Endothelial cell of umbilical vein (primary cell): ENCODE results near the gene CABP5. TPM values are rescaled to one million over a fixed set of nuclear protein-coding genes. Genes with fewer than 3 reads are reported as not detected.

Source experiments
- BruUV-seq: library from RNA; stranded (reverse); fragments of 400-500 nt; replicated peaks from 2 replicates; lab custom pipeline; 2021; lab: Mats Ljungman, UMichigan
- CTCF ChIA-PET: fragments of 300-600, 350-600 bp; sonication (Branson Sonifier 250); formaldehyde crosslinking; loops from one replicate; lab custom pipeline; 2021; ENCODE audit warnings: antibody characterized with exemption, inconsistent platforms; lab: Charles Lee
- POLR2A ChIA-PET: fragments of 300-600, 350-600 bp; sonication (Branson Sonifier 250); formaldehyde crosslinking; loops from one replicate; lab custom pipeline; 2021; ENCODE audit warnings: antibody characterized with exemption, inconsistent platforms; lab: Charles Lee
- DNase-seq: peaks from one replicate; pipeline ENCODE4 v3.0.0-alpha.2; 2011; ENCODE audit warnings: low read depth, low spot score
- FAIRE-seq: peaks from 2 replicates; lab custom pipeline; 2011; peaks lifted over from hg19 to GRCh38; lab: Jason Lieb, UNC
- H2AFZ ChIP-seq: 2 replicates; pipeline ENCODE4 v1.6.0; 2012; ENCODE audit warnings: low read depth, low read length, control low read depth, inconsistent platforms
- H3K27ac ChIP-seq: 2 replicates; pipeline ENCODE4 v1.5.1; 2011; ENCODE audit warnings: low read depth, mild to moderate bottlenecking, control low read depth, low read length, moderate library complexity; ENCODE audit not compliant: insufficient read depth
- H3K27me3 ChIP-seq, 2 experiments: 2 replicates each; pipeline versions ENCODE4 v1.6.0 to v1.6.1; 2011; ENCODE audit warnings: low read length in 2 of 2, mixed read lengths in 1 of 2; ENCODE audit not compliant: control insufficient read depth in 2 of 2, insufficient read depth in 2 of 2
- H3K36me3 ChIP-seq, 2 experiments: 2 replicates in 1 of 2; 3 replicates in 1 of 2; pipeline ENCODE4 v1.5.1; 2011; ENCODE audit warnings: low read length in 2 of 2, mild to moderate bottlenecking in 1 of 2, moderate library complexity in 1 of 2; ENCODE audit not compliant: control insufficient read depth in 2 of 2, insufficient read depth in 2 of 2; ENCODE audit errors: extremely low read depth in 1 of 2
- H3K4me1 ChIP-seq: 3 replicates; pipeline ENCODE4 v1.5.1; 2011; ENCODE audit warnings: mild to moderate bottlenecking, low read length; ENCODE audit not compliant: control insufficient read depth, insufficient read depth; ENCODE audit errors: extremely low read depth
- H3K4me2 ChIP-seq: 2 replicates; pipeline ENCODE4 v1.6.1; 2011; ENCODE audit warnings: low read length, control low read depth, mixed read lengths; ENCODE audit not compliant: insufficient read depth
- H3K4me3 ChIP-seq, 3 experiments: fragments of 200-600 bp in 1 of 3; sonication (generic), shearing (Covaris generic) in 1 of 3; replicated peaks in 1 of 3; 2 replicates each; pipeline ENCODE4 v1.5.1; 2011 to 2016; ENCODE audit warnings: control low read depth in 3 of 3, low read length in 3 of 3, mild to moderate bottlenecking in 2 of 3, inconsistent platforms in 1 of 3, low read depth in 1 of 3, moderate library complexity in 1 of 3; ENCODE audit not compliant: insufficient read depth in 1 of 3
- H3K79me2 ChIP-seq: 2 replicates; pipeline ENCODE4 v1.6.0; 2012; ENCODE audit warnings: low read length, inconsistent platforms; ENCODE audit not compliant: control insufficient read depth, insufficient read depth
- H3K9ac ChIP-seq: replicated peaks from 2 replicates; pipeline ENCODE3; 2011; ENCODE audit warnings: low read length, control low read depth; ENCODE audit not compliant: insufficient read depth; ENCODE audit errors: extremely low read depth
- H3K9me1 ChIP-seq: replicated peaks from 3 replicates; pipeline ENCODE4 v1.6.0; 2011; ENCODE audit warnings: mild to moderate bottlenecking, low read length; ENCODE audit not compliant: control insufficient read depth, insufficient read depth; ENCODE audit errors: extremely low read depth
- H3K9me3 ChIP-seq: replicated peaks from 2 replicates; pipeline ENCODE4 v1.5.1; 2012; ENCODE audit warnings: low read length, inconsistent platforms; ENCODE audit not compliant: control insufficient read depth, insufficient read depth
- H4K20me1 ChIP-seq: replicated peaks from 2 replicates; pipeline ENCODE3; 2011; ENCODE audit warnings: mild to moderate bottlenecking, low read length; ENCODE audit not compliant: control insufficient read depth, insufficient read depth; ENCODE audit errors: extremely low read depth
- CTCF ChIP-seq, 2 donors: IDR thresholded peaks; 1 replicate in 1 of 2; 2 replicates in 1 of 2; pipeline ENCODE4 v1.5.1; 2011; ENCODE audit warnings: low read length in 2 of 2, mild to moderate bottlenecking in 2 of 2, moderate library complexity in 2 of 2, control low read depth in 1 of 2, inconsistent platforms in 1 of 2, low read depth in 1 of 2; ENCODE audit not compliant: insufficient read depth in 1 of 2; ENCODE audit errors: extremely low read depth in 1 of 2
- EZH2 ChIP-seq: IDR thresholded peaks from 2 replicates; pipeline ENCODE4 v1.6.1; 2012; ENCODE audit warnings: borderline replicate concordance, low read depth, mild to moderate bottlenecking, moderate library complexity, low read length, inconsistent platforms; ENCODE audit not compliant: severe bottlenecking
- FOS ChIP-seq: IDR thresholded peaks from 2 replicates; pipeline ENCODE4 v1.6.1; 2011; ENCODE audit warnings: mild to moderate bottlenecking, low read length, moderate library complexity, borderline replicate concordance; ENCODE audit not compliant: insufficient read depth
- GATA2 ChIP-seq: IDR thresholded peaks from 2 replicates; pipeline ENCODE4 v1.7.0; 2011; ENCODE audit warnings: low read depth, mild to moderate bottlenecking, moderate library complexity, mixed read lengths, low read length; ENCODE audit not compliant: insufficient read length, insufficient read depth
- JUN ChIP-seq: IDR thresholded peaks from 2 replicates; pipeline ENCODE4 v1.6.1; 2011; ENCODE audit warnings: borderline replicate concordance, low read depth; ENCODE audit not compliant: insufficient read length, insufficient read depth
- MAX ChIP-seq: IDR thresholded peaks from 2 replicates; pipeline ENCODE4 v1.6.1; 2011; ENCODE audit not compliant: insufficient read depth, insufficient read length
- MYC ChIP-seq: IDR thresholded peaks from one replicate; pipeline ENCODE4 v1.6.1; 2011; ENCODE audit warnings: mild to moderate bottlenecking, low read depth, low read length
- POLR2A ChIP-seq: IDR thresholded peaks from 2 replicates; pipeline ENCODE4 v1.6.1; 2012; ENCODE audit warnings: low read depth, mild to moderate bottlenecking, control low read depth, low read length
- POLR2AphosphoS5 ChIP-seq: IDR thresholded peaks from 2 replicates; pipeline ENCODE4 v1.6.1; 2012; ENCODE audit warnings: low read depth, mild to moderate bottlenecking, control low read depth, low read length, moderate library complexity; ENCODE audit not compliant: insufficient read depth
- dilution Hi-C: fragments of 300-500 bp; cut with MboI; formaldehyde crosslinking; loops from one replicate; pipeline ENCODE4 v1.15.0; 2019; ENCODE audit warnings: low sequenced_read_pairs; ENCODE audit not compliant: extremely low pct_ligation_motif_present
- intact Hi-C: fragments of 100-400 bp; cut with micrococcal nuclease; formaldehyde crosslinking; loops from one replicate; pipeline ENCODE4 v1.10.0; 2022
- polyA plus RNA-seq, 4 experiments: library from polyadenylated mRNA; depleted of rRNA in 3 of 4; stranded (reverse) in 3 of 4; unstranded in 1 of 4; fragments of >200 nt; gene quantifications; 2 replicates each; pipeline versions ENCODE4 v1.2.1 to v1.2.3, GENCODE V29; 2011 to 2012; ENCODE audit warnings: missing spikeins in 1 of 4
- total RNA-seq: library from RNA; stranded (reverse); gene quantifications from 2 replicates; pipeline ENCODE4 v1.2.3, GENCODE V29; 2021

Gene CABP5
- total and polyA plus RNA-seq, 2 donors (not counting 3 experiments of a cell fraction or from before 2014, with no cell fraction given), result not detected

- intact Hi-C loops, result no loop called here
- dilution Hi-C loops, result no loop called here
- TF ChIP-seq MYC, result no peak
- TF ChIP-seq EZH2, result no peak
- no peak for TF ChIP-seq POLR2AphosphoS5
- TF ChIP-seq GATA2, result no peak
- no peak for TF ChIP-seq CTCF (IDR thresholded peaks at IDR 0.05; ENCODE audit: extremely low read depth in 1 of 2, insufficient read depth in 1 of 2, low read depth in 1 of 2, low read length in 2 of 2)
- TF ChIP-seq FOS, result no peak
- no peak for TF ChIP-seq POLR2A
- TF ChIP-seq JUN, result no peak
- no peak for TF ChIP-seq MAX
Measured at GRCh38 chr19:48023011-48023410, 20.9 kb downstream of the CABP5 start.

More at GRCh38 chr19:48023011-48023410, 20.9 kb downstream of the CABP5 start:
- CTCF ChIA-PET, result no interaction called here
- no TSS peak for BruUV-seq
- no peak overlapping the region for H3K4me2 ChIP-seq
- H3K9me1 ChIP-seq, result no peaks in the 10 kb centered on the region
- peaks cover 0 to under 1% of the 10 kb centered on the region in 2 experiments for H3K27me3 ChIP-seq
- no peak overlapping the region for H2AFZ ChIP-seq
- H3K36me3 ChIP-seq, result no peaks in the 10 kb centered on the region
- no peak overlapping the region for H3K27ac ChIP-seq
- POLR2A ChIA-PET, result no interaction called here
- no peaks in the 10 kb centered on the region for H3K79me2 ChIP-seq
- H4K20me1 ChIP-seq, result no peaks in the 10 kb centered on the region
- FAIRE-seq, result no peak
- no peaks in the 10 kb centered on the region for H3K9me3 ChIP-seq
- no peaks in the 10 kb centered on the region for H3K4me1 ChIP-seq
- no peak overlapping the region for H3K4me3 ChIP-seq
- H3K9ac ChIP-seq, result no peak overlapping the region
- no peak for DNase-seq
